Stimulated activated CD8-positive, alpha-beta memory T cell treated with anti-CD3 and anti-CD28 coated beads, Interleukin-15, amount 100 ng/mL, for 4 hours (primary cell): ENCODE data around the gene MON1A.
"Not testable (repeated sequence)": the region's sequence is repeated elsewhere in the genome, so short reads cannot be mapped to it uniquely, and the experiment has no call there.

ENCODE experiments used
- DNase-seq, 2 donors: peaks; one replicate each; pipeline ENCODE4 v3.0.0-alpha.2; 2020; ENCODE audit warnings: low read depth in 2 of 2

Gene MON1A, protein sequence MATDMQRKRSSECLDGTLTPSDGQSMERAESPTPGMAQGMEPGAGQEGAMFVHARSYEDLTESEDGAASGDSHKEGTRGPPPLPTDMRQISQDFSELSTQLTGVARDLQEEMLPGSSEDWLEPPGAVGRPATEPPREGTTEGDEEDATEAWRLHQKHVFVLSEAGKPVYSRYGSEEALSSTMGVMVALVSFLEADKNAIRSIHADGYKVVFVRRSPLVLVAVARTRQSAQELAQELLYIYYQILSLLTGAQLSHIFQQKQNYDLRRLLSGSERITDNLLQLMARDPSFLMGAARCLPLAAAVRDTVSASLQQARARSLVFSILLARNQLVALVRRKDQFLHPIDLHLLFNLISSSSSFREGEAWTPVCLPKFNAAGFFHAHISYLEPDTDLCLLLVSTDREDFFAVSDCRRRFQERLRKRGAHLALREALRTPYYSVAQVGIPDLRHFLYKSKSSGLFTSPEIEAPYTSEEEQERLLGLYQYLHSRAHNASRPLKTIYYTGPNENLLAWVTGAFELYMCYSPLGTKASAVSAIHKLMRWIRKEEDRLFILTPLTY

GRCh38 chr3:49929291-49930167 lies at the start of gene MON1A:
TSS of gene MON1A (minus strand) at chr3:49929811. CDS start at chr3:49913346, 16,465 bp downstream.
- DNase-seq = peak; percentile 69

- DNase-seq = no peak
Observed at GRCh38 chr3:49976942-49977341, 47.3 kb upstream of the MON1A start.

GRCh38 chr3:49972656-49973055 lies 43.0 kb upstream of the MON1A start:
- DNase-seq = no peak

DNA sequence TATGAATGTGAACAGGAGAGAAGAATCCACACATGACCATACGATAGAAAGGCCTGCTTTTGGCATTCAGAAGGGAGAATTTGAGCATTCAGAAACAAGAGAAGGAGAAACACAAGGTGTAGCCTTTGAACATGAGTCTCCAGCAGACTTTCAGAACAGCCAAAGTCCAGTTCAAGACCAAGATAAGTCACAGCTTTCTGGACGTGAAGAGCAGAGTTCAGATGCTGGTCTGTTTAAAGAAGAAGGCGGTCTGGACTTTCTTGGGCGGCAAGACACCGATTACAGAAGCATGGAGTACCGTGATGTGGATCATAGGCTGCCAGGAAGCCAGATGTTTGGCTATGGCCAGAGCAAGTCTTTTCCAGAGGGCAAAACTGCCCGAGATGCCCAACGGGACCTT lies 38.7 kb upstream of the MON1A start:
- DNase-seq = no peak

DNA sequence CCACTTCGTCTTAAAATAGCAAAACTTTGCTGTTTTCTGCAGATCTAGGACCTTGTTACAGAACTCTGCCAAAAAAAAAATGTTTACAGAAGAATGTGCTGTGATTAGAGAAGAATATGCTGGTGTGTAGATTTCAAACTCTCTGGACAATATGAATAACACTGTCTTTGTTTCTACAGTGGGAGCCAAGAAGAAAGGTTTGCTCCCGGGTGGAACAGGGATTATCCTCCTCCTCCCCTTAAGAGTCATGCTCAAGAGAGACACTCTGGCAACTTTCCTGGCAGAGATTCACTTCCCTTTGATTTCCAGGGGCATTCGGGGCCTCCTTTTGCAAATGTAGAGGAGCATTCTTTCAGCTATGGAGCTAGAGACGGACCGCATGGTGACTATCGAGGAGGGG lies 37.7 kb upstream of the MON1A start:
- no peak for DNase-seq

DNA sequence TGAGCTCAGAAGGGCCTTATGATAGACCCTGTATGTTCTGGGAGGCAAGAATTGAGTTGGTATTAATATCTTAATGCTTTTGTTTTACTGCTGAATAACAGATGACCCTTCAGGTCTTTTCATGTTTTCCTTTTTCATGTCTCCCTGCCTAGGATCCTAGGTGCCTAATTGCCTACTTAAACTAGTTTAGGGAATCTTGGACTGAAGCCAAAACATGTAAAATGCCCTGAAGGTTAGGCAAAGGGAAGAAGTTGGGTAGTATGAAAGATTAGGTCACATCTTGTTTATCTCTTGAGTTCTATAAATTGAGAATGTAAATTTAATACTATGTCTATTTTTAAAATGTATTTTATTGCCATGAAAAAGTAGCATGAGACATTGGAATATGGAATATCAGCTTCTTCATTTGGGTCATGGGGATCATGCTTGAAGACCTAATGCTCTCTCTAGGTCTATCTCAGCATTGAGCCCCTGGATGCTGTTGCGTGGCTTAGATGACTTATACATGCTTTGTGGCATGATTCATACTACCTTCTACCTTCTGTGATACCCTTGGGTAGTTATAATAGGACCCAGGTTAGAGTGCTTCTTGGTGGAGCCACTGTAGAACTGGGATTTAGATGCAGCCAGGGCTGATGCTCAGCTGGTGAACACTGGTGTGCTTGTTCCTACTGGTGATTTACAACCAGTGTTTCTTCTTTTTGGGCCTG lies 36.8 kb upstream of the MON1A start:
- DNase-seq = no peak

GRCh38 chr3:49955636-49956035 lies 26.0 kb upstream of the MON1A start:
- DNase-seq = no peak

- DNase-seq = no peak
Observed at GRCh38 chr3:49952924-49953323, 23.3 kb upstream of the MON1A start.

- DNase-seq = no peak
Observed at GRCh38 chr3:49942651-49943050, 13.0 kb upstream of the MON1A start.

GRCh38 chr3:49940667-49941249 lies 11.1 kb upstream of the MON1A start:
- DNase-seq = no peak

GRCh38 chr3:49939858-49940666 lies 10.5 kb upstream of the MON1A start, which contains the start of gene RBM6:
TSS of gene RBM6 (plus strand) at chr3:49940150. CDS start at chr3:49962642, 22,492 bp downstream.
- DNase-seq = peak; percentile 85 to 90

GRCh38 chr3:49937090-49937489 lies 7.5 kb upstream of the MON1A start:
- DNase-seq = no peak

DNA sequence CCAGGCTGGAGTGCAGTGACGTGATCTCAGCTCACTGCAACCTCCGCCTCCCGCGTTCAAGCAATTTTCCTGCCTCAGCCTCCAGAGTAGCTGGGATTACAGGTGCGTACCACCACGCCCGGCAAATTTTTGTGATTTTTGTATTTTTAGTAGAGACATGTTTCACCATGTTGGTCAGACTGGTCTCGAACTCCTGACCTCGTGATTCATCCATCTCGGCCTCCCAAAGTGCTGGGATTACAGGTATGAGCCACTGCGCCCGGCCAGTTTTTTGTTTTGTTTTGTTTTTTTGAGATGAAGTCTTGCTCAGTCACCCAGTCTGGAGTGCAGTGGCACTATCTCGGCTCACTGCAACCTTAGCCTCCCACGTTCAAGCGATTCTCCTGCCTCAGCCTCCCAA lies 2.7 kb upstream of the MON1A start:
- not testable (repeated sequence) for DNase-seq

DNA sequence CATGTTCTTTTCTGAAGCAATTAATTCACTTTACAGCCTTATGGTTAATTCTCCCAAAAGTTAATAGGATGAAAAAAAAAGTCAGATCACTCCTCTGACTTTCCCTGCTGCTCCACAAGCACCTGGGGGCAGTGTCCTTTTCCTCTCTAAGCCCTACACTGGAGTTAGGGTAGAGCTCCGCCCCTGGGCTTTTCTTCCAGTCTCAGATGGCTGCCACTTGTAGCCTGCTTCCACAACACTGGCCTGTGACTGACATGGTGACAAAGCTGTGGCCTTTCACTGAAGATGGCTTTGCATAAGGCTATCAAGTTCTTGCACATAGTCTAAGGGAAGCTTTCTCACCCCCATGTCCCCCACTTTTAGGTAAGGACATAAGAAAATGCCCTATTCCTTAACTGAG lies 1.3 kb upstream of the MON1A start:
- no peak for DNase-seq

DNA sequence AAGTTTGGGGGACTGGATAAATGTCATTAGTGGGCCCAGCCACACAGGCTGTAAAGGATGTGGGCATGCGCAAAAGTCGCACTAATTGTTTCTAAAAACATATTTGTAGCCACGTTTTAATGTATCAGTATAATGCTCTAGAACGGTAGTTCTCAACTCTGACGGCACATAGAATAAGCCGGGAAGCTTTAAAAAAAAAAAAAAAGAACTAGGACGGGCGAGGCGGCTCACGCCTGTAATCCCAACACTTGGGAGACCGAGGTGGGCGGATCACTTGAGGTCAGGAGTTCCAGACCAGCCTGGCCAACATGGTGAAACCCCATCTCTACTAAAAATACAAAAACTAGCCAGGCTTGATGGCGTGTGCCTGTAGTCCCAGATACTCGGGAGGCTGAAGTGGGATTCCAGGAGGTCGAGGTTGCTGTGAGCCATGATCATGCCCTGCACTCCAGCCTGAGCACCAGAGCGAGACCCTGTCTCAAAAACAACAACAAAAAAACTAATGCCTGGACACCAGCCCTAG lies 618 bp upstream of the MON1A start:
- no peak for DNase-seq

- no peak for DNase-seq
Observed at GRCh38 chr3:49928481-49929017, 1.1 kb downstream of the MON1A start.

GRCh38 chr3:49927798-49928197 lies 1.8 kb downstream of the MON1A start:
- no peak for DNase-seq

DNA sequence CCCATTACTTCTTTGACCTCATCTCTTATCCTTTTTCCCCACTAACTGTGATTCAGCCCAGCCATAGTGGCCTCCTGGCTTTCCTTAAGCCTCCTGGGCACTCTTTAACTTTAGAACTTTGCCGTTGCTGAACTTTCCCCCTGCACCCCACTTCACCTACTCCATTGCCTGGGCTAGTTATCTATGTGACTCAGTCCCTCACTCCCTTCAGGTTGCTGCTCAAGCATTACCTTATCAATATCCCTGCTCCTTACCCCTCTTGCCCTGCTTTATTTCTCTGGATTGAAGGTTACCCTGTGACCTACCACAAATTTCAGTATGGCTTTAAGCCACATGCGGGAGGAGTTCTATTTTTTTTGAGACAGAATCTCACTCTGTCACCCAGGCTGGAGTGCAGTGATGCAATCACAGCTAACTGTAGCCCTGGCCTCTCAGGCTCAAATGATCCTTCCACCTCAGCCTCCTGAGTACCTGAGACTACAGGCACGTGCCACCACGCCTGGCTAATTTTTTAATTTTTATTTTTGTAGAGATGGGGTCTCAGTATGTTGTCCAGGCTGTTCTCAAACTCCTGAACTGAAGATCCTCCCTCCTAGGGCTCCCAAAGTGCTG lies 3.4 kb downstream of the MON1A start:
- no peak for DNase-seq

- DNase-seq = no peak
Observed at GRCh38 chr3:49925485-49925884, 4.1 kb downstream of the MON1A start.

DNA sequence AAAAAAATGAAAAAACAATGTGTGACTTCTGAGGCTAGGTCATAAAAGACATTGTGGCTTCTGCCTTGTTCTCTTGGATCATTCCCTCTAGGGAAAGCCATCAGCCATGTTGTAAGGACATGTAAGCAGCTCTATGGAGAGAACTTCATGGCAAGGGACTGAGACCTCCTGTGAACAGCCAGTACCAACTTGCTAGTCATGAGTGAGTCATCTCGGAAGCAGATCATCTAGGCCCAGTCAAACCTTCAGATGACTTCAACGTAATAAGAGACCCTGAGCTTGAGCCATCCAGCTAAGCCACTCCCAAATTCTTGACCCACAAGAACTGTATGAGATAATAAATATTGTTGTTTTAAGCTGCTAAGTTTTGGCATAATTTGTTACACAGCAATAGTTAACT lies 4.9 kb downstream of the MON1A start:
- DNase-seq = no peak
